HG02678 (cell line): ENCODE results near the gene TTI1.
"Not testable (repeated sequence)": the region's sequence is repeated elsewhere in the genome, so short reads cannot be mapped to it uniquely, and the experiment has no call there.

Experiments
- ATAC-seq: cut with Tn5 transposase; IDR thresholded peaks from one replicate; pipeline ENCODE4 v1.9.1; 2021; ENCODE audit warnings: mild to moderate bottlenecking, moderate library complexity; ENCODE audit not compliant: unreplicated experiment

The TTI1 gene

GRCh38 chr20:37970856-37971245 lies 62.4 kb downstream of the TTI1 start:
- no peak for ATAC-seq

GRCh38 chr20:37969949-37970855 lies 63.1 kb downstream of the TTI1 start:
- no peak for ATAC-seq

GRCh38 chr20:37968841-37969401 lies 64.3 kb downstream of the TTI1 start:
- ATAC-seq: no peak

GRCh38 chr20:37963483-37963882 lies 69.8 kb downstream of the TTI1 start:
- ATAC-seq: not testable (repeated sequence)

- ATAC-seq: no peak
Measured at GRCh38 chr20:37961066-37961465, 72.2 kb downstream of the TTI1 start.

GRCh38 chr20:37958856-37959520 lies 74.3 kb downstream of the TTI1 start:
- no peak for ATAC-seq

GRCh38 chr20:37956107-37956585 lies 77.1 kb downstream of the TTI1 start:
- no peak for ATAC-seq

GRCh38 chr20:37955511-37955910 lies 77.7 kb downstream of the TTI1 start:
- no peak for ATAC-seq

- no peak for ATAC-seq
Measured at GRCh38 chr20:37954626-37955025, 78.6 kb downstream of the TTI1 start.

- no peak for ATAC-seq
Measured at GRCh38 chr20:37954190-37954589, 79.1 kb downstream of the TTI1 start.

GRCh38 chr20:37948956-37949355 lies 84.3 kb downstream of the TTI1 start:
- ATAC-seq: no peak

- ATAC-seq: no peak
Measured at GRCh38 chr20:37947943-37948342, 85.3 kb downstream of the TTI1 start.

- no peak for ATAC-seq
Measured at GRCh38 chr20:37946946-37947345, 86.3 kb downstream of the TTI1 start.

GRCh38 chr20:37945091-37945547 lies 88.1 kb downstream of the TTI1 start:
- no peak for ATAC-seq

- no peak for ATAC-seq
Measured at GRCh38 chr20:37944456-37944981, 88.7 kb downstream of the TTI1 start.

- ATAC-seq: no peak
Measured at GRCh38 chr20:37943501-37944455, 89.5 kb downstream of the TTI1 start.

- ATAC-seq: no peak
Measured at GRCh38 chr20:37943033-37943432, 90.2 kb downstream of the TTI1 start.

- ATAC-seq: no peak
Measured at GRCh38 chr20:37941992-37942391, 91.3 kb downstream of the TTI1 start.

- ATAC-seq: no peak
Measured at GRCh38 chr20:37941332-37941731, 91.9 kb downstream of the TTI1 start.

- ATAC-seq: no peak
Measured at GRCh38 chr20:37940858-37941257, 92.4 kb downstream of the TTI1 start.
